HuH-7 (cell line): Measurements from ENCODE around the gene NPFF.
A peak's percentile ranks its signal among the peaks of the same experiment; 100 is the strongest.
"Not testable (repeated sequence)": the region's sequence is repeated elsewhere in the genome, so short reads cannot be mapped to it uniquely, and the experiment has no call there.

Experiments
- DNase-seq: peaks from one replicate; pipeline ENCODE4 v3.0.0; 2011; ENCODE audit warnings: low spot score

NPFF gene, protein sequence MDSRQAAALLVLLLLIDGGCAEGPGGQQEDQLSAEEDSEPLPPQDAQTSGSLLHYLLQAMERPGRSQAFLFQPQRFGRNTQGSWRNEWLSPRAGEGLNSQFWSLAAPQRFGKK

DNA sequence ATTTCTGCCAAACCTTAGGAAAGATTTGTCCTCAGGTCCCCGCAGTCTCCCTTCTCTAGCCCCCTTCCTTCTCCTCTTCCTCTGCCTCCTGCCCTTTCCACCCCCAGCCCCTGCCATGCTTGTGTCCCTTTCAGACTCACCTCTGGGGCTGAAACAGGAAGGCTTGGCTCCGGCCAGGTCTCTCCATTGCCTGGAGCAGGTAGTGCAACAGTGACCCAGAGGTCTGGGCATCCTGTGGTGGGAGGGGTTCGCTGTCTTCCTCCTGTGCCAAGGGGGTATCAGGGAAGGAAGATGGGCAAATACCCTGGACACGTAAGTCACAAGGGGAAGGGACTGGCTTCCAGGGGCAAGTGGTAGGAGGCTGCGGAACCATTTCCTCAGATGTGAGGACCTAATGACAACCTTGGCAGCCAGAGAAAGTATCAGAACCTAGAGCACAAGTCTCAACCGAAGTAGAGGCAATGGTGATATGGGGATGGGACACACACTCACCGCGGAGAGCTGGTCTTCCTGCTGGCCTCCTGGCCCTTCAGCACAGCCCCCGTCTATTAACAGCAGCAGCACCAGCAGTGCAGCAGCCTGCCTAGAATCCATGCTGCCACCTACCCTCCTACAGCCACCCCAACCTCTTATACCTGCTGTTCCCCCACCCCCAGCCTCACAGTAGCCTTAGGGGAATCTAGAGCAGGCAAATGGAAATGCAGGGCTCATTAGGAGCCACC lies at the start of gene NPFF:
NPFF (minus strand) TSS at position 604 of the 722 bp plus-strand sequence; CDS start at position 594, 10 bp downstream.
- no peak for DNase-seq

DNA sequence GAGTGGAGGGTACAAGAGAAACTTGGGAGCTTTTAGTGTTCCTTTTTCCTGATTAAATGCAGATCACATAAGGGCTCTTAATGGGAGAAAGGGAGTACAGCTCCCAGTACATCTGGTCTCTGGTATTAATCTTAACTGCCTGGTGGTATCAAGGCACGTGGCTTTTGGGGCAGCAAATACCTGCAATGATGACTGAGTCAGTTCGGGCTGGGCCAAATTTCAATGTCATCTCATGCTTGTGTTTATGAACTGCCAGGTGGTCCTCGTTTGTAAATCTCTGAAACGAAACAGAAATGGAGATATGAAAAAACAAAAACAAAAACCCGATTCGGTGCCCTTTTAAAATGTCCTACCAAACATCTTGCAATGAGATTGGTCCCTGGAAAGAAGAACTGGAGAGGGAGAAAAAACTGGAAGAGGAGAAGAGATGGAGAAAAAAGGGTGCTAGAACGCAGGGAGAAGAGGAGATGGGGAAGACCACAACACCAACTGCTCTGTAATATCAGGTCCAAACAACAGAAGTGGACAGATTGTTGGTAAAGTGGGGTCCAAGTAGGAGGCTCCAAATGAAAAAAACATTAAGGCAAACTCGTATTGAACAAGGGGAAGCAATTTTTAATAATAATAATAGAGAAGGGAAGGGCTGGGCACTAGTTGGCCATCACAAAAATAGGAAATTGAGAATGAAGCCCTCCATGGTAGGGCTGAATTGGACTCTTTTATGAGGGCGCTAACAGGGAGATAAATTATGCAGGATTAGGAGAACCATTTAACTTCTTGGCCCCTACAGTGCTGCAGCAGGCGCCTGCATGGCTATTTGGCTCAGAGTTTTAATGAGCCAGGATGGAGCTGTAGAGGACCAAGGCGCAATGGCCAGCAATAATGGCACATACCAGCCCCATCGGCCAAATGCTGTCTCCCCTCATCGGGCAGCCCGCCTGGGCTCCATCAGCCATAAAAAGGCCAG lies 45.4 kb upstream of the NPFF start:
- no peak for DNase-seq

DNA sequence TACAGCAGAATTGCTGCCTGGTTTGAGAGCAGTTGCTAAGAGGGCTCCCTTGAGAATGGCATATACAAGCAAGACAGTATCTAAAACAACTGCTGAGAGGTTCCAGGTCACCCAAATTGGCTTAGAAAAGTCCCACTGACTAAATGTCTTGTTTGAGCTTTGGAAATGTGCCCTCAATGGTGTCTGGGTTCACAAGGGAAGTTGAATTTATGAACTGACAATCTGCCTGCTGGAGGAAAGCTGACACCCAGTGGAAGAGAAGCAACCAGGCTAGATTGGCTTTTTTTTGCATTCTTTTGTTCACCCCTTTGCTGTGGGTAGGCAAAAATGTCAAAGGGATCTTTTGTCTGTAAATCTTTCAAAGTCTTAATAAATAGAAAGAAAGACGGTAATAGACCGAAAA lies 44.6 kb upstream of the NPFF start:
- DNase-seq, result no peak

DNA sequence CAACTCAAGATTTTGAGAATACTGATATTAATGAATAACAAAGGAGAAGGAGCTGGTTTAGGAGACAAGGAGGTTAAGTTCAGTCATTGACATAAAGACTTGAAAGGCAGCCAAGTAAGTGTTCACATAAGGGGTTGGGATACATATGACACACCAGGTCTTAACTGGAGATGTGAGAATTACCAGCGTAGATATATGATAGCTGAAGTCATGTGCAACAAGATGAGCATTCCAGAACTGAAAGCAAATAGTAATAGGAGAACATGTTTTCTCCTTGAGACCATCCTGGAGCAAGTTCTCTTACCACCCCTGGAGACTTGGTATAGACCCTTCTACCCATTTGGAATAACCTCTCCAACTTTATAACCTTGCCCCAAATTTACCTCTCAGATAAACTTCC lies 43.3 kb upstream of the NPFF start:
- DNase-seq, result no peak

DNA sequence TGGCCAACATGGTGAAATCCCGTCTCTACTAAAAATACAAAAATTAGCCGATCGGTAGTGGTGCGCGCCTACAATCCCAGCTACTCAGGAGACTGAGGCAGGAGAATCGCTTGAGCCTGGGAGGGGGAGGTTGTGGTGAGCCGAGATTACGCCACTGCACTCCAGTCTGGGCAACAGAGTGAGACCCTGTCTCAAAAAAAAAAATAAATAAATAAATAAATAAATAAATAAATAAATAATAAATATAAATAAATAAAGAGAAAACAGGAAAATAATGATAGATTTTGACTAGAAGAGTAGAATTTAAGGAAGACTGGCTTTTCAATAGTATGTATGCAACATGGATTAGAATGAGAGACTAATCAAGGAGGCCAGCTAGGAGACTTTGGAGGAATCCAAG lies 42.8 kb upstream of the NPFF start:
- not testable (repeated sequence) for DNase-seq

DNA sequence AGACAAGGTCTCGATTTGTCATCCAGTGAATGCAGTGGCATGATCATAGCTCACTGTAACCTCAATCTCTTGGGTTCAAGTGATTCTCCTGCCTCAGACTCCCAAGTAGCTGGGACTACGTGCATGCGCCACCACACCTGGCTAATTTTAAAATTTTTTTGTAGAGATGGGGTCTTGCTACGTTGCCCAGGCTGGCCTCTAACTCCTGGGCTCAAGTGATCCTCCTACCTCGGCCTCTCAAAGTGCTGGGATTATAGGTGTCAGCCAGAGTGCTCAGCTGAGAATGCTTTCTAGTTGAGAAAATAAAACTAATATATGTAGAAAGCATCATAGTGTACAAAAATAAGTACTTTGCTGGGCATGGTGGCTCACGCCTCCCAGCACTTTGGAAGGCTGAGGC lies 41.1 kb upstream of the NPFF start:
- not testable (repeated sequence) for DNase-seq

DNA sequence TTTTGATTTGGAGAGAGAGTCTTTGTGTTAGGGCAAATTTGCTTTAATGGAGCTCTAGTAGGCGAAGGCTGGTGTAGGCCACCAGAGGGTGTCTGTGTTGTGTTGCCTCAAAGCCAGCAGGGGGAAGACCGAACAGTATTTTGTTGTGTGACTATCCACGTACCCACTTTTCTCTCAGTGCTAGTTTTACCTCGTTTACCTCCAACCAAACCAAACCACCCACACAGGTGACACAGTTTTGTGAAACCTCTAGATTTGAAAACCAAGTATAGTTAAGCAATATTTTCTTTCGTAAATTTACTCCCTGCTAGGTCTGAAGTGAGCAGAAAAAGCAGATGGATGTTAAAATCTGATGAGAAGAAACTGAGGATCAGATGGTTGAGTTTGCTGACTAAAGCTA lies 36.3 kb upstream of the NPFF start:
- DNase-seq, result peak; percentile 56

DNA sequence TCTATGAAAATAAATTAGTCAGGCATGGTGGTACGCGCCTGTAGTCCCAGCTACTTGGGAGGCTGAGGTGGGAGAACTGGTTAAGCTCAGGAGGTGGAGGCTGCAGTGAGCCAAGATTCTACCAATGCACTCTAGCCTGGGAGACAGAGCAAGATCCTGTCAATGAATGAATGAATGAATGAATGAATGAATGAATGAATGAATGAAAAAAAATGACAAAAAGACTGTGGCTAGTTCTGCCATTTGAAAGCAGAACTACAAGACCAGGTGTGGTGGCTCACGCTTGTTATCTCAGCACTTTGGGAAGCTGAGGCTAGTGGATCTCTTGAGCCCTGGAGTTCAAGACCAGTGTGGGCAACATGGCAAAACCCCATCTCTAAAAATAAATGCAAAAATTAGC lies 32.2 kb upstream of the NPFF start:
- DNase-seq, result no peak

DNA sequence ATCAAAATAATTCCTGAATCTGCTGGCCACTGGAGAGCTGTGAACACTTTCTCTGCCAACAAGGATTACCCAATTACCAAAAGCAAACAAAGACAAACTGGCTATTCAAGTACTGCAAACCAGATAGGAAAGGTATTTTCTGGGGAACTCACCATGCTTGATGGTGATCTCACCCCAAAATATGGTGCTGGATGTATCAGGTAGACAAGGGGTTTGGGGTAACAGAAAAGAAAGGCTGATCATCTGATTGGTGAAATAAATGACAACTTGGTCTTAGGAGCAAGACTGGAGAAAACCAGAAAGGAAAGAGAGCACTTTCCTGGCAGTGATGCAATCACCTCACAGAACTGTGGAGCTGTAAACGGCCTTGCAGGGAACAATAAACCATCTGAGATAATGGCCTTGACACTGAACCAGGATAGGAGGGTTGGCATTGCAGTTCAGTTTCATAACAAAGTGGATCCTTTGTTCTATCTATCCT lies 31.0 kb upstream of the NPFF start:
- DNase-seq, result peak; percentile 80

DNA sequence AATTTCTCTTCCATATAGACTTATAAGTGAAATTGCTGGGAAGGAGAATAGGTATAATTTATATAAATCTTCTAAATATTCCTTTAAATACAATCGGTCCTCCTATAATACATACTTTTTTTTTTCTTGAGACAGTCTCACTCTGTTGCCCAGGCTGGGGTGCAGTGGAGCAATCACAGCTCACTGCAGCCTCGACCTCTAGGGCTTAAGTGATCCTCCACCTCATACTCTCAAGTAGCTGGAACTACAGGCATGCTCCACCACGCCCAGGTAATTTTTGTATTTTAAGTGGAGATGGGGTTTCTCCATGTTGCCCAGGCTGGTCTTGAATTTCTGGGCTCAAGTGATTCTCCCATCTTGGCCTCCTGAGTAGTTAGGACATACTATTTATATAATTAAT lies 29.7 kb upstream of the NPFF start:
- DNase-seq, result no peak

DNA sequence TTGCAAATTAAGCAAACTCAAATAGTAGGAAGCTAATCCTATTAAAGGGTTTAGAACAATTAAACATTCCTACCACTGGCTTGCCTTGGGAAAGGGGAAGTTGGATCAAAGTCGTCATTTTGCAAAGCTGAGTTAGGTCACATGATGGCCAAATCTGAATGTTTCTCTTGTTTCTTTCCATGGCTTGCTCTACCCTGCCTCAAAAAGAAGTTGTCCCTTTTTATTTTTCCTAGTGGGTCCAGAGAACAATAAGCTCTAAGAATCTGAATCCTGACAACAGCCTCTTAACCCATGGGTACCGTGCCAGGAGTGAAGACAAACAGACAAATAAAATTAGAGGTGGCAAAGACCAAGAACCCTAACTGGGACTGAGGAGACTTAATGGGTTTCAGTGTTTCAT lies 26.2 kb upstream of the NPFF start:
- no peak for DNase-seq

DNA sequence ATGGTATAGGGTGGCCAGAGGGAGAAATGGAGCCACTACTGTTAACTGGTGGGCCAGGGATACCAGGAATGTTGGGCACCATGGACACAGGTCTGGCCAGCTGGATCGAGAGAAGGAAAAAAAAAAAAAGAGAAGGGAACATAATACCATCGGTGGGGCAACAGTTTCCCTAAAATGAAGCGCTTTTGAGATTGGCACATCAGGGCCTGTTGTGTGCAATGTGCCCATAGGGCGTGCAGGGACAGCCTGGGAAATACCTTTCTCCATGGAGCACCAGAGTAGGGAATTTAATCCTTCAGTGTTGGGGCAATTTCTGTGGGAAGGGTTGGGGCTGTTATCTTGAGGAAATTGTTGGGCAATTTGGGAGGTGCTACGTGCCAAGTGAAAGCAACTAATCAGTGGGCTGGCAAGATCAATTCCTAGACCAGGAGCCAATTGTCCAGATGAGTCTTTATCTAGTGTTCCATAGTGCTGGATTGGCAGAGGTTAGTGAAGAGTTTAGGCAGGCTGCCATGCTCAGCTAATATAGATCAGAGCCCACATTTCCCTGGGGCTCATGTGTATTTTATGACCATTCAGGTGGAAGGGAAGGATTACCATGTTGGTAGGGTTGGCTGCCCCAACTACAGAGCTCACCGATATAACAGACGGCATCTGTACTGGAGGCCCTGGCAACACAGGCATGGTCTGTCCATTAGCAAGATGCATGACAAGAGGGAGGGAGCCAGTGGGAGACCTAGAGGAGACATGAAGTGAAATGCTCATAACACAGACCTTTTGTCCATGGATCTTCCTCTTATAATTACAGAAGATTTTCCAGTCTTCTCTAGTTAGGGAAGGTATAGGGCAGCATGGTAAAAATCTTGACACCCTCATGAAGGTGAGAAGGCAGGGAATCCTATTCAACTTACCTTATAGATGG lies 25.5 kb upstream of the NPFF start:
- no peak for DNase-seq

DNA sequence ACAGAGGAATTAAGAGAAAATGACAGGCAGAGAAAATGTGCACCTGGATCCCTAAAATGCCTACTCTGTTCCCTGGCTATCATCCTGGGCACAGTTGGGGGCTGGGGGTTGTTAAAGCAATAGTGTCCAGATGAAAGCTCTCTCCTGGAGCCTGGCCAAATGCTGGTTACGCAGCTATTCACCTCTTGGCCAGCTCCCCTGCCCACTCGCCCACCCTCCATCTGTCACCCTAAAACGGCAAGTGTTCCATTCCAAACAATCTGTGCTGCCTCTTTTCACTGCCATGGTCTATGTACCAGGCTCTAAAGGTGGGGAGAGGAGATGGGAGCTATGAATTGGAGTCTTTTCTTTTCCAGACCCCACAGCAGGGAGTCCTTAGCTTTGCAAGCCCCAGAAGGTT lies 24.7 kb upstream of the NPFF start:
- no peak for DNase-seq

DNA sequence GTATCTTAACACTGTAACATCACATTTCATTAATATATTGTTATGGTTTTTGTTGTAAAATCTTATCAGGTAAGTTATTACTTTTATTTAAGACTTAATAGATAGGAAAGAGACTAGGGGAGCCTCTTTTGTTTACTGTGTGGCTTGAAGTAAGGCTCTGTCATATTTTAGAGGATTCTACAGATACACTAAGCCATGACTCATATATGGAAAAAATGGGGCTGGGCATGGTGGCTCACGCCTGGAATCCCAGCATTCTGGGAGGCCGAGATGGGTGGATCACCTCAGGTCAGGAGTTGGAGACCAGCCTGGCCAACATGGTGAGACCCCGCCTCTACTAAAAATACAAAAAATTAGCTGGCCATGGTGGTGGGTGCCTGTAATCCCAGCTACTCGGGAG lies 23.6 kb upstream of the NPFF start:
- no peak for DNase-seq

DNA sequence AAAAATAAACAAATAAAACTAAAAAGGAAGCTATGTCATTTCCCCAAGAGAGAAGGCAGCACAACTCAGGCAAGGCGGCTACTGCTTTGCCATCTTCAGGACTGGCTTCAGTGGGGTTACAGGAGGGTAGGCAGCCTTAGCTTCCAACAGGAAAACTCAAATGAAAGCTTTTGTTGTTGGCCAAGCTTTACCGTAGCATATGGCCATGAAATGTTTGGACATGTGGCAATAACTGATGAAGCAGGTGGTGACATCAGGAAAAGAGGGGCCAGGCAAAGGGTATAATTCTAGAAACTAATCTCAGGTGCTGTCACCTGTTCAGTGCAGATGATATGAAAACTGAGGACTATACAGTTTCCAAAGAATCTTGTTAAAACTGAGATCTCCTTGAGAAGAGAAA lies 22.8 kb upstream of the NPFF start:
- DNase-seq, result no peak

DNA sequence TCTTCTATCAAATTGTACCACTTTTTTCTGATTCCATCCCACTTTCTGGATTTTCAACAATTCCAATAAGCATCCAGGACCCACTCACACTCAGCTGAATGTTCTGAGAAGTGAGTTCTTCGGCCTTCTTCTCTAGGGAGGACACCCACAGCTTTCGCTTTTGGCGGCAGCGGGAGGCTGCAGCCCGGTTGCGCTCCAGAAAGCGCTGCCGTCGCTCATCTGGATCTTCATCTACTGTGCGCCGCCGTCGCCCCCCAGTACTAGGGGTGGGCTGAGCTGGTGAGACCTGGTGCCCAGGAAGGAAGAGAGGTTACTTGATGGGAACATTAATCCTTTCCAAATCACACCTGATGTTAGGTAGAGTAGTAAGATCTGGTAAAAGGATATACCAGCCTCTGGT lies 17.2 kb upstream of the NPFF start:
- DNase-seq, result no peak

DNA sequence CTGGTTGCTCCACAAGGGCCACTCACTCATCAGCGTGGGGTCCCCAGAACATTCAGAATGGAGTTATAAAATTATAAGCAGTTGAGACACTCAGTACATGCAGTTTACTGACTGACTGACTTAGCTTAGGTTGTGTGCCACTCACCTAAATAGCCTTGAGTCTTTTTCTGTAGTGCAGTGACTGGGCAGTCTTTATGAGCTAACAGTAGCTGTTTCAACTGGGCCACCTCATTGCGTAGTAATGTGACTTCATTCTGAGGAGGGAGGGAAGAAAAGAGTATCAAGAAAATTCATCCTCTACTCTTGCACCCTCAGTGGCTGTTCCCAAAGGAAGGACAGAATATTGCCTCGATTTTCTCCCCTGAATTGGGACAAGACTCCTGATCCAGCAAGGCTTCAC lies 15.8 kb upstream of the NPFF start:
- DNase-seq, result no peak

DNA sequence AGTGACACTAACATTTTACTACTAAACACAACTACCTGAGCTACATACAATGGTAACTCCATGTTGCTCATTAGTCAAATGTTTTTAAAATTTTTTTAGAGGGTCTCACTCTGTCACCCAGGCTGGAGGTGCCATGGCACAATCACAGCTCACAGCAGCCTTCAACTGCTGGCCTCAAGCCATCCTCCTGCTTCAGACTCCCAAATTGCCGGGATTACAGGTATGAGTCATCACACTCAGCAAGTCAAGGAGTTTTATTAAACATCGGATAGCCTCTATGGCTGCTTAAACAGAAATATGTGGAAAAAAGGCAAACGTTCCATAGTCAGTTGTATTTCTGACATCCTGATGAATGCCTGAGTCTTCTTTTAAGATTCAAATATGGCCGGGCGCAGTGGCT lies 11.1 kb upstream of the NPFF start:
- no peak for DNase-seq

DNA sequence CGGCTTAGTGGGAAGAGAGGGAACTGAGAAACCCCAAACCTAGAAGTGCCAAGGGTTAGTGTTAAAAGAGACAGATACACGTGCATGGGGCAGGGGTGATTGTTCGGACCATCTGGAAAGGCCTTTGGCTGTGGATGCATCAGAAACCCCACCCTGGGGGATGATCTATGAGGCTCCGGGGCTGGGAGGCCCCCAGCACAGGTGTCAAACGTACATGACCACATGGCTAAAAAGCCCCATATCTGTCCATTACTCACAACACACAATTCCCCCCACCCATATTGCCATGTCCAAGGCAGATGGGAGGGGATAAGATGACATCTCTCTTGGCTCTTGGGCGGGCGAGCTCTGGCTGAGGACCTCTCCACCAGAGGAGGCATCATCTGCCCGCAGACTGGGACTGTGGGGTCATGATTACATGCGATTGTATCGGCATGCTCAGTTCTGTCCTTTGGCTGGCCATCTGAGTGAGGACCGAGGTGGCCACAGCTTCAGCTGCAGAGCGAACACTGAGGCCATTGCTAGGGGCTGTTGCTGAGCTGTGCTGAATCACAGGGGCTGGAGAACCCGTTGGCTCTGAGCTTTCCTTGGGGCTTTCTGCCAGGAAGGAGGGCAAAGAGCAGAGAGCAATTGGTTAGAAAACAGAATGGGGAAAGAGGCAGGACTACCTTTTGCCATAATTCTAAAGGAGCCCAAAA lies 9.6 kb upstream of the NPFF start:
- no peak for DNase-seq

DNA sequence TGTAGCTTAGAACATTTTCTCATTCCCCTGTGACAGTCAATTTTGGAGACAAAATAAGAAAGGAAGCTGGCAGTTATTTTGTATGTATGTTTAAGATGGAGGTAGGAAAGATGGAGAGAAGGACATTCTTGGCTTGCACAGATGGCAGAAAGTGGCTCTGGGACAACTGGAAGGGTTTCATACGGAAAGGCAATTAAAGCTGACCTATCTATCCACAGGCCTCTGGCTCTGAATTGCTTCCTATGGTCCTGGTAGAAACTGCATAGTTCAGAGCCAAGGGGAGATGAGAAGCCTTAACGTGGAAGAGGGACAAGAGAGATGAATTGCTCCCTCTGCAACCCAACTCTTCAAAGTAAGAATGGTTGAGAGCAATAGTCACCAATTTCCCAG lies 8.0 kb upstream of the NPFF start:
- DNase-seq, result no peak

DNA sequence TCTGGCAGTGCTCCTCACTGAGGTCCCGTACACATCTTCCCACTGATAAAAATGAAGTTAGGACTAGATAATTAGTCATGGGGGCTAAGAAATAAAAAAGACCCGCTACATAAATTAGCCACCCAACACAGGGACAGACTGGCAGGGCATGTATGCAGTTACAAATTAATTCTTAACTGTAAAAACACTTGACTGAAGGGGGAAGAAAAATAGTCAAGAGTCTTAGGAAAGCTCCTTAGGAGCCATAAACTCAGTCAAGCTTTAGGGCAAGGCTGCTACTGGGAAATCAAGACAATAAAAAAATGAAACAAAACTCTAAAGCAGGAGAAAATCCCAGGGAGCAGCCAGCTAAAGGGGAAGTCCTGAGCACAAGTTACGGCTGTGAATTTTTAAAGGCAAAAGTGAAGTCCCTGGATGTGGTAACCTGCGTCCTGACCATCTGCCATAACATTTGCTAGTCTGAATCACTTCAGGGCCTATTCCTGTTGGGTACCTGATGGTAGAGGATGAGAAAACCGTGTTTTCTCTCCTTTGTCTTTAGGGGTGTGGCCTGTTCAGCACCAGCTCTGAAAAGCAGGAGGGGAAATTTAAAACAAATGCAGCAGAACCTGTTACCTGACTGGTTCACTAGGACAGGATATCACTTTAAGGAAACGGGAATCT lies 7.5 kb upstream of the NPFF start:
- DNase-seq, result no peak
